Measurements from ENCODE around the gene CUL4A. TPM values are rescaled to one million over a fixed set of nuclear protein-coding genes. Genes with fewer than 3 reads are reported as not detected.
A peak's percentile ranks its signal among the peaks of the same experiment; 100 is the strongest.

Gene CUL4A
- polyA plus RNA-seq, 4 donors = 30.2 to 80.1 (median 32.5) TPM

DNA sequence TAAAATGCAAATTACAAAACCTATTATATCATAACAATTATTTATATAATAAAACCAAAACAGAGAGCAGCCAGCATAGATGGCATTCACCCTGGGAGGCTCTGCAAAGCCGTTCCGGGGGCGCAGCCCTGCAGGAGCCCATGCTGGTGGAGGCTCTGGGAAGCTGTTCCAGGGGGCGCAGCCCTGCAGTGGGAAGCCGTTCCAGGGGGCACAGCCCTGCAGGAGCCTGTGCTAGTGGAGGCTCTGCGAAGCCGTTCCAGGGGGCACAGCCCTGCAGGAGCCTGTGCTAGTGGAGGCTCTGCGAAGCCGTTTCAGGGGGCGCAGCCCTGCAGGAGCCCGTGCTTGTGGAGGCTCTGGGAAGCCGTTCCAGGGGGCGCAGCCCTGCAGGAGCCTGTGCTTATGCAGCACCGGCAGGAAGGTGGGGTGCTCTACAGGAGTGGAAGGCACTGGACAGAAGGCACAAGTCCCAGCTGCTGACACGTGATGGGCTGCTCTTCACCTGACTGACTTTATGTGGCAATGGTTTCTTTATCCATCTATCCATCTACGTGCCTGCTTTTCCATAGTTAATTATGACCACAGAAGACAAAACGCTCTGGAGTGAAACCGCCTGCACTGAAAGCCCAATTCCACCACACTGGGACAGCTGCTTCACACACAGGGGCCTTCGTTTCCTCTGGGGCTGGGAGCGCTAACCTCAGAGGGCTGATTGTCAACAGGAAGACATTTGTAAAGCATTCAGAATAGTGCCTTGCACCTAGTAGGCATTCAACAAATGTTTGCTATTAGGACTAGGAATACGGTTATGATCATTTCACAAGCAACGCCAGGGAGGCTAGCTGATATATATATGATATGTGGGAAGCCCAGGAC, 24.6 kb upstream of the CUL4A start:
- 83 to 88% (median 84%) methylated on average over 22 of the region's 22 CpGs for WGBS, 3 donors
- no peak for FAIRE-seq
- no peak for DNase-seq
- H3K27me3 ChIP-seq (ENCODE audit: control insufficient read depth in 3 of 3, insufficient read depth in 3 of 3, low read length in 3 of 3) = no peaks in the 10 kb centered on the region
- no peaks in the 10 kb centered on the region for H3K9me3 ChIP-seq (ENCODE audit: control insufficient read depth in 2 of 2, insufficient read depth in 1 of 2, low read depth in 1 of 2, low read length in 1 of 2)
- H3K4me3 ChIP-seq (ENCODE audit: low read depth in 1 of 3, low read length in 3 of 3) = no peak overlapping the region
- peak overlapping the region in 1 of 3 donors; percentile 2 for H3K27ac ChIP-seq (ENCODE audit: low read depth in 1 of 3, low read length in 2 of 3)
- H3K4me1 ChIP-seq (ENCODE audit: control insufficient read depth in 3 of 3, insufficient read depth in 2 of 3, low read depth in 1 of 3, low read length in 2 of 3) = no peaks in the 10 kb centered on the region
- H3K36me3 ChIP-seq (ENCODE audit: control insufficient read depth in 3 of 3, insufficient read depth in 2 of 3, low read depth in 1 of 3, low read length in 3 of 3) = peaks cover 3 to 55% (median 9%) of the 10 kb centered on the region in 3 donors

- DNase-seq = no peak
- Histone ChIP-seq H3K4me1 (ENCODE audit: control insufficient read depth in 3 of 3, insufficient read depth in 2 of 3, low read depth in 1 of 3, low read length in 2 of 3) (no peaks in the 10 kb centered on the region), H3K4me3 (ENCODE audit: low read depth in 1 of 3, low read length in 3 of 3) (no peak overlapping the region), H3K27ac (ENCODE audit: low read depth in 1 of 3, low read length in 2 of 3) (peak overlapping the region in 1 of 3 donors; percentile 55), H3K36me3 (ENCODE audit: control insufficient read depth in 3 of 3, insufficient read depth in 2 of 3, low read depth in 1 of 3, low read length in 3 of 3) (peaks cover 3 to 52% (median 8%) of the 10 kb centered on the region in 3 donors), H3K9me3 (ENCODE audit: control insufficient read depth in 2 of 2, insufficient read depth in 1 of 2, low read depth in 1 of 2, low read length in 1 of 2) (no peaks in the 10 kb centered on the region), H3K27me3 (ENCODE audit: control insufficient read depth in 3 of 3, insufficient read depth in 3 of 3, low read length in 3 of 3) (no peaks in the 10 kb centered on the region)
- no peak for FAIRE-seq
- WGBS, 3 donors = 72 to 81% (median 74%) methylated on average over 12 to 13 of the region's 13 CpGs
Measured at GRCh38 chr13:113186061-113186900, 23.1 kb upstream of the CUL4A start.

- peak in 1 of 2 donors; percentile 75 for DNase-seq
- Histone ChIP-seq H3K9me3 (ENCODE audit: control insufficient read depth in 2 of 2, insufficient read depth in 1 of 2, low read depth in 1 of 2, low read length in 1 of 2) (no peaks in the 10 kb centered on the region), H3K27me3 (ENCODE audit: control insufficient read depth in 3 of 3, insufficient read depth in 3 of 3, low read length in 3 of 3) (no peaks in the 10 kb centered on the region), H3K4me3 (ENCODE audit: low read depth in 1 of 3, low read length in 3 of 3) (no peak overlapping the region), H3K27ac (ENCODE audit: low read depth in 1 of 3, low read length in 2 of 3) (peak overlapping the region in 1 of 3 donors; percentile 22), H3K36me3 (ENCODE audit: control insufficient read depth in 3 of 3, insufficient read depth in 2 of 3, low read depth in 1 of 3, low read length in 3 of 3) (peaks cover 3 to 53% (median 8%) of the 10 kb centered on the region in 3 donors), H3K4me1 (ENCODE audit: control insufficient read depth in 3 of 3, insufficient read depth in 2 of 3, low read depth in 1 of 3, low read length in 2 of 3) (no peaks in the 10 kb centered on the region)
- 55 to 71% (median 70%) methylated on average over 9 of the region's 9 CpGs for WGBS, 3 donors
- no peak for FAIRE-seq
Measured at GRCh38 chr13:113187263-113187669, 22.1 kb upstream of the CUL4A start.

DNA sequence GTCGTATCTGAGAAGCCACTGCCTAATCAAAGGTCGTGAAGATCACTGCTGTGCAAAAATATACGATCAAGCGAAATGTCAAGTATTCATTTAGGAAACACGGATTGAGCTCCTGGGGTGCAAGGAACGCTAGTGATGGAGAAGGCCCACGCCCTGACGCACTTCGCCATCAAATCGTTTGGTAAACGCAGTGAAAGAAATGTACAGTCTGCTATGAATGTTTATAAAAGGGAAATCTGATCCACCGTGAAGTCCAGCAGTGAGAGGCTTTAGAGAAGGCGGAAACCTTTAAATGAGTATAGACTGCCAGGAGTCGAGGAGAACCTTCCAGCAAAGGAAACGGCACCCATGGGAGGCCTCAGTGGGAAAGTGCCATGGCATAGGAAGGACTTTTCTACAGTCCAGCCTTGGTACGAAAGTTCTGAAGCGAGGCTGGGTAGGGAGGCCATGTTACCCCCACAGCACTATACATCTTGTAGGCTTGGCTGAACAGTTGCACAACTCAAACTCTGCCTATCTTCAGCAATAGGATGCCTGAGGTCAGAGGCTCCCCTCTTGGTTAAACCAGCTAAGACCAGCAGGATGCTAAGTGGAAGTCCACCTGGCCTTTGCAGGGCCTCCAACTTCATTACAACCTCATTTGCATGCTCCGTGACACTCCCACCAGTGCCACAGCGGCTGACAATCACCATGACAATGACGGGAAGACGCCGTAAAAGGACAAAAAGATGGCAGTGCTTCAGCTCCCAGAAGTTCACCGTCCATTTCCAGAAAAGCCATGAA, 21.3 kb upstream of the CUL4A start:
- WGBS, 3 donors = 95 to 97% (median 96%) methylated on average over 23 of the region's 23 CpGs
- Histone ChIP-seq H3K36me3 (ENCODE audit: control insufficient read depth in 3 of 3, insufficient read depth in 2 of 3, low read depth in 1 of 3, low read length in 3 of 3) (peaks cover 3 to 56% (median 8%) of the 10 kb centered on the region in 3 donors), H3K9me3 (ENCODE audit: control insufficient read depth in 2 of 2, insufficient read depth in 1 of 2, low read depth in 1 of 2, low read length in 1 of 2) (no peaks in the 10 kb centered on the region), H3K4me1 (ENCODE audit: control insufficient read depth in 3 of 3, insufficient read depth in 2 of 3, low read depth in 1 of 3, low read length in 2 of 3) (no peaks in the 10 kb centered on the region), H3K27ac (ENCODE audit: low read depth in 1 of 3, low read length in 2 of 3) (no peak overlapping the region), H3K4me3 (ENCODE audit: low read depth in 1 of 3, low read length in 3 of 3) (no peak overlapping the region), H3K27me3 (ENCODE audit: control insufficient read depth in 3 of 3, insufficient read depth in 3 of 3, low read length in 3 of 3) (no peaks in the 10 kb centered on the region)
- no peak for FAIRE-seq
- DNase-seq = no peak

- H3K27ac ChIP-seq (ENCODE audit: low read depth in 1 of 3, low read length in 2 of 3) = no peak overlapping the region
- peaks cover 8 to 58% (median 13%) of the 10 kb centered on the region in 3 donors for H3K36me3 ChIP-seq (ENCODE audit: control insufficient read depth in 3 of 3, insufficient read depth in 2 of 3, low read depth in 1 of 3, low read length in 3 of 3)
- DNase-seq = no peak
- H3K4me1 ChIP-seq (ENCODE audit: control insufficient read depth in 3 of 3, insufficient read depth in 2 of 3, low read depth in 1 of 3, low read length in 2 of 3) = no peaks in the 10 kb centered on the region
- no peaks in the 10 kb centered on the region for H3K9me3 ChIP-seq (ENCODE audit: control insufficient read depth in 2 of 2, insufficient read depth in 1 of 2, low read depth in 1 of 2, low read length in 1 of 2)
- H3K4me3 ChIP-seq (ENCODE audit: low read depth in 1 of 3, low read length in 3 of 3) = no peak overlapping the region
- WGBS, 3 donors = 83 to 87% (median 87%) methylated on average over 4 of the region's 4 CpGs
- FAIRE-seq = no peak
- no peaks in the 10 kb centered on the region for H3K27me3 ChIP-seq (ENCODE audit: control insufficient read depth in 3 of 3, insufficient read depth in 3 of 3, low read length in 3 of 3)
Measured at GRCh38 chr13:113190181-113190580, 19.2 kb upstream of the CUL4A start.

GRCh38 chr13:113192279-113192678, 17.1 kb upstream of the CUL4A start:
- Histone ChIP-seq H3K27ac (ENCODE audit: low read depth in 1 of 3, low read length in 2 of 3) (no peak overlapping the region), H3K4me3 (ENCODE audit: low read depth in 1 of 3, low read length in 3 of 3) (no peak overlapping the region), H3K36me3 (ENCODE audit: control insufficient read depth in 3 of 3, insufficient read depth in 2 of 3, low read depth in 1 of 3, low read length in 3 of 3) (peaks cover 17 to 50% (median 20%) of the 10 kb centered on the region in 3 donors), H3K9me3 (ENCODE audit: control insufficient read depth in 2 of 2, insufficient read depth in 1 of 2, low read depth in 1 of 2, low read length in 1 of 2) (no peaks in the 10 kb centered on the region), H3K27me3 (ENCODE audit: control insufficient read depth in 3 of 3, insufficient read depth in 3 of 3, low read length in 3 of 3) (no peaks in the 10 kb centered on the region), H3K4me1 (ENCODE audit: control insufficient read depth in 3 of 3, insufficient read depth in 2 of 3, low read depth in 1 of 3, low read length in 2 of 3) (no peaks in the 10 kb centered on the region)
- 78 to 88% (median 84%) methylated on average over 4 of the region's 4 CpGs for WGBS, 3 donors
- FAIRE-seq (no peak), DNase-seq (no peak)

GRCh38 chr13:113192902-113193301, 16.5 kb upstream of the CUL4A start:
- no peaks in the 10 kb centered on the region for H3K27me3 ChIP-seq (ENCODE audit: control insufficient read depth in 3 of 3, insufficient read depth in 3 of 3, low read length in 3 of 3)
- no peaks in the 10 kb centered on the region for H3K9me3 ChIP-seq (ENCODE audit: control insufficient read depth in 2 of 2, insufficient read depth in 1 of 2, low read depth in 1 of 2, low read length in 1 of 2)
- 98 to 99% (median 99%) methylated on average over 2 of the region's 2 CpGs for WGBS, 3 donors
- FAIRE-seq (no peak), DNase-seq (no peak)
- no peak overlapping the region for H3K4me3 ChIP-seq (ENCODE audit: low read depth in 1 of 3, low read length in 3 of 3)
- no peaks in the 10 kb centered on the region for H3K4me1 ChIP-seq (ENCODE audit: control insufficient read depth in 3 of 3, insufficient read depth in 2 of 3, low read depth in 1 of 3, low read length in 2 of 3)
- peaks cover 20 to 48% (median 22%) of the 10 kb centered on the region in 3 donors for H3K36me3 ChIP-seq (ENCODE audit: control insufficient read depth in 3 of 3, insufficient read depth in 2 of 3, low read depth in 1 of 3, low read length in 3 of 3)
- no peak overlapping the region for H3K27ac ChIP-seq (ENCODE audit: low read depth in 1 of 3, low read length in 2 of 3)

DNA sequence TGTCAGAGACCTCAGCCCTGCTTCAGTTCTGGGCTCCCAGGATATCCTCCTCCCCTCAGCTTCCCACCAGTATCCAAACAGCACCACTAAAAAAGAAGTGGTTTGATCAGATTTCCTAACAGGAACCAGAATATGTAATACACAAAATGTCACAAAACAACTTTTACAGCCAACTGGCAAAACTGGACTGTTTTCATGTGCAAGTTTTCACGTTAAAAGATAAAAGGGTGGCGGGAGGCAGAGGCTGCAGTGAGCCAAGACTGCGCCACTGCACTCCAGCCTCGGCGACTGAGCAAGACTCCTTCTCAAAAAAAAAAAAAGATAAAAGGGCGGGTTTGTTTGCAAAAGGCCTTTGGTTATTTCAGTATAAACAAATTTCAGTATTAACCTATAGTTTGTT, 14.1 kb upstream of the CUL4A start:
- Histone ChIP-seq H3K27me3 (ENCODE audit: control insufficient read depth in 3 of 3, insufficient read depth in 3 of 3, low read length in 3 of 3) (no peaks in the 10 kb centered on the region), H3K4me1 (ENCODE audit: control insufficient read depth in 3 of 3, insufficient read depth in 2 of 3, low read depth in 1 of 3, low read length in 2 of 3) (no peaks in the 10 kb centered on the region), H3K9me3 (ENCODE audit: control insufficient read depth in 2 of 2, insufficient read depth in 1 of 2, low read depth in 1 of 2, low read length in 1 of 2) (no peaks in the 10 kb centered on the region), H3K27ac (ENCODE audit: low read depth in 1 of 3, low read length in 2 of 3) (no peak overlapping the region), H3K4me3 (ENCODE audit: low read depth in 1 of 3, low read length in 3 of 3) (no peak overlapping the region), H3K36me3 (ENCODE audit: control insufficient read depth in 3 of 3, insufficient read depth in 2 of 3, low read depth in 1 of 3, low read length in 3 of 3) (peaks cover 20 to 48% (median 22%) of the 10 kb centered on the region in 3 donors)
- FAIRE-seq (no peak), DNase-seq (no peak)
- 69 to 82% (median 76%) methylated on average over 6 of the region's 6 CpGs for WGBS, 3 donors
